ENCODE data around the gene SLC16A5.

GRCh38 chr17:75115555-75115954 is 27.8 kb downstream of the SLC16A5 start:
- TF ChIP-seq ZFP30 (CRISPR knock-in tag; IDR thresholded peaks at IDR 0.05) (no peak), BACH2 (CRISPR knock-in tag; IDR thresholded peaks at IDR 0.05; ENCODE audit: borderline replicate concordance) (no peak), ISL1 (CRISPR knock-in tag; IDR thresholded peaks at IDR 0.05) (no peak), TOX (CRISPR knock-in tag; IDR thresholded peaks at IDR 0.05; ENCODE audit: borderline replicate concordance) (no peak), TSHZ2 (CRISPR knock-in tag; IDR thresholded peaks at IDR 0.05) (no peak), PATZ1 (CRISPR knock-in tag; IDR thresholded peaks at IDR 0.05; ENCODE audit: borderline replicate concordance) (no peak), ARNTL (CRISPR knock-in tag; IDR thresholded peaks at IDR 0.05; ENCODE audit: borderline replicate concordance, low read depth) (no peak), ZNF8 (CRISPR knock-in tag; IDR thresholded peaks at IDR 0.05) (no peak)

All from SK-N-SH treated with all-trans-retinoic acid at 6 μM for 48 hours (cell line).